HG03064 (cell line): ENCODE results near the gene FIP1L1.
"Not testable (repeated sequence)": the region's sequence is repeated elsewhere in the genome, so short reads cannot be mapped to it uniquely, and the experiment has no call there.

Experiments used
- ATAC-seq: cut with Tn5 transposase; IDR thresholded peaks from one replicate; pipeline ENCODE4 v1.9.1; 2021; ENCODE audit warnings: low read depth; ENCODE audit not compliant: unreplicated experiment

Gene FIP1L1

GRCh38 chr4:53465281-53465680, 87.8 kb downstream of the FIP1L1 start:
- no peak for ATAC-seq

DNA sequence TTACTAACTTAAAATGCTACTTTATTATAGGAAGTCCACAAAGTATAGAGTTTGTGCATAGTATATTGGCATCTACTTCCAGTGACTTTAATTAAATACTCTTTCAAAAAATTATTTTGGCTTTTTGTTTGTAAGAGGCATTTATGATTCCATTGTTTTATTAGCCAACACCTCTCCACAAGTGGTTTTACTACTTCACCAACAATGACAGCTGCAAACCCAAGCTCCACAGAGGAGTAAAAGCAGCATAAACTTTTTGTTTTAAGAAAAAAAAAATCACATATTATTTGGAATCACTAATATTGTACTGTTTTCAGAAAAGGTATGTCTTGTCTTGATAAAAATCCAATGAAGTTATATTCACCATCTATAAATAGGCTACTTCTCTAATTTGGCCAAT, 88.5 kb downstream of the FIP1L1 start:
- no peak for ATAC-seq

- ATAC-seq: not testable (repeated sequence)
Measured at GRCh38 chr4:53466576-53466975, 89.1 kb downstream of the FIP1L1 start.

- ATAC-seq: no peak
Measured at GRCh38 chr4:53476232-53477037, 99.0 kb downstream of the FIP1L1 start.

DNA sequence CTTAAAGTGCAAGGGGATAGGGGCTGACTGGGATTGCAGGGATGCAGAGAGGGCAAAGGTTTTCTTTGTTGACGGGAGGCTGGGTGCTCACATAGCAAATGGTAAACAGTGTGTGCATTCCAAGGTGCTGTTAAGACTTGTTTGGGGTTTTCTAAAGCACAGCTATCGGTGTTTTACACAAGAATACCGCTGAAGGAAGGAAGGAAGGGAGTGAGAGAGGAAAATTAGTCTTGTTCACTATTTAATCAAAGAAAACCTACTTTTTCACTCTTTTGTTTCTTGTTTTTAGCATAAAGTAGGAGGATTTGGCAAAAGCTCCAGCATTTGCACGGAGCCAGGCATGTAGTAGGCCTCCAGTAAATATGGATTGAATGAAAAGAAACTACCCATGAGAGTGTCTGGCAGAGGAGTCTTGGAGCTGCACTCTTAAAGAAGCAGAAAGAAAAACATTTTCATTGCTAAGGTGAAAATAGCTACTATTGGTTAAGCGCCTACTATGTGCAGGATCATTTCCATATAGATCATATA, 99.7 kb downstream of the FIP1L1 start:
- ATAC-seq: no peak

DNA sequence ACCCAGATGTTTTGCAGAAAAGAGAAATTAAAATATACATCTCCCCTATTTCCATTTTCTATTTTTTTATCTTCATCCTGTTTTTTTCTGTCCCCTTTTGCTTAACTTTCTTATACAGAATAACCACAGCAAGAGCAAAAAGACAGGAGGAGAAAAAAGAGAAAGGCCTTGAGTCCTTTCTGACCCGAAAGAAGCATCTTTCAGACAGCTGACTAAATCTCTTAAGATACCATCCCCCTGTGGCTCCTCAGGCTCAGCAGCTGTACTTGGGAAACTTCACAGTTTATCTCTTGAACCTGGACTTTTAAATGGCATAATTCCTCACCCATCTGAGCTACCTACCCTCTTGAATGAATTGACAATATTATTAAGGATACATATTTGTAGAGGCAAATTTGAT, 100.2 kb downstream of the FIP1L1 start:
- ATAC-seq: no peak

DNA sequence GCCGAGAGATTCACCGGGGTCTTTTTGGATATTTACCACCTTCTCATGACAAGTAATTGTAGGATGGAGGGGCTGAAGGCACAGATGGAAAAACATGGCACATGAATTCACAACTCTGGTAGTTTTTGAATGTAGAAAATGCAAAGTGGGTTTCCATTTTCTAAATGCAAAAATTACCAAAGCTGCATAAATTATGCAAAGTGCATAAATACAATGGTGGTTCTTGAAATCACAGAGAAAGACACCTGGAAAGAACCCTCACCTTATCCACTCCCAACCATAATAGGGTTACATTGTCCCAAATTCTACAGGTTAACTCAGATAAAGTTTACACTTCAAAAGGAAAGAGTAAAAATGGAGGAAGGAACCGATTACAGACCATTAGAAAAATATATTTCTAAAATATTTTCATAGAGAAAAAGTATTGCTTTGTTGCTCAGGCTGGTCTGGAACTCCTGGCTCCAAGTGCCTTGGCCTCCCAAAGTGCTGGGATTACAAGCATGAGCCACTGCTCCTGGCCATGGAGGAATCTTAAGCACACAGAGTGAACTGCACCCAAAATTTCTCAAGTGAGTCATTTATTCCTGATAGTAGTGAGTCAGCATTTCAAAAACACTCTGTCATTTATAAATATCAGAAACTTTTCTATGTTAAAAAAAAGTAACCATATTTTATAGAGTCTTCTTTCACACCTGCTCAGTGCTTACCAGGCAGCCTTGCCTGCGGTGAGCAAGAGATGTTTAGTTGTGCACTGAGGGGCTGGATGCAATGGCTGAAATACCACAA, 101.4 kb downstream of the FIP1L1 start:
- no peak for ATAC-seq

GRCh38 chr4:53479736-53480525, 102.5 kb downstream of the FIP1L1 start:
- ATAC-seq: no peak

GRCh38 chr4:53480909-53481308, 103.5 kb downstream of the FIP1L1 start:
- ATAC-seq: no peak

- no peak for ATAC-seq
Measured at GRCh38 chr4:53481586-53481985, 104.1 kb downstream of the FIP1L1 start.

DNA sequence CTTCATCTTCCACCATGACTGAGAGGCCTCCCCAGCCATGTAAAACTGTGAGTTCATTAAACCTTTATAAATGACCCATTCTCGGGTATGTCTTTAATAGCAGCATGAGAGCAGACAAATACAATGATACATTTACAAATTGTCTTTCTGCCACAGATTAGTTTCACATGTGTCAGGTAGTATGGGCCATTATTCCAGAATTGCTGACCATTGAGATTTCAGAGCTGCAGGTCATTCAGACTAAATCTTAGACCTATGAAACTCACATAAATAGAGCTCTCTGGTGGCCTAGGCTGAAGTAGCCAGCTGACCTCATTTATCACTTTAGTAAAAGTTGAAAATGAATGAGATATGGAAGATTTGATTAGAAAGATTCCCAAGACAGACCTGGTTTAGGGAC, 105.8 kb downstream of the FIP1L1 start:
- ATAC-seq: no peak

DNA sequence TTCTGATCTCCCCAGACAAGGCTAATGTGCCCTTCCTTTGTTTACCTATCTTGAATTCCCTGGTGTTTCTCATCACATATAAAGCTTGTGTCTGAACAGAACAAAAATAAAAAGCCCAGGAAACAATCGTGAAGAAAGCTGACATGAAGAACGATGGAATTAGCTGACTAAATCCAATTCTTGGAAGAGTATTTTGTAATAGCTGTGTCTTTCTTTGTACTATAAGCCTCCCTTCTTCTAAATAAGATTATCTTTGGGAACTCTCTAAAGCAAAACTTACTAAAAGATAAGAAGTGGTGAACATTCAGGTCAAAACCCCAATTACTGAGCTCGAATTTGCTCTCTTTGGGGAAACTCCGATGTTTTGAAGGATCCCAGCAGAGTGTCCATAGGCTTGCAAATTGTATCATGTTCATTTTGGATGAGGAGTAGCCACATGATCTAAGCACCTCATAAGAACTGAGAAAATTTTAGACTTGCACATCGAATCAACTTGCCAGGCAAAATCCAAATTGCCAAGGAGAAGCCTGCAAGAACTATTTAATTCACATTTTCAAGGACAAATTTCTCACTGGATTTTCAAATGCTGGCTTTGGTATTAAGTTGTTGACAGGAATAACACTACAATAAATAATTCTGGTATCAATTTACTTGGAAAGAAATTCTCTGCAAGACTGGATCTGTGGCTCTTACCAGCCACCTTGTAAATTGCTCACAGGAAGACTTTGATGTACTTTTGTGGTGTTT, 107.6 kb downstream of the FIP1L1 start:
- ATAC-seq: no peak

GRCh38 chr4:53485658-53486040, 108.2 kb downstream of the FIP1L1 start:
- ATAC-seq: no peak

GRCh38 chr4:53487766-53488165, 110.3 kb downstream of the FIP1L1 start:
- ATAC-seq: no peak

DNA sequence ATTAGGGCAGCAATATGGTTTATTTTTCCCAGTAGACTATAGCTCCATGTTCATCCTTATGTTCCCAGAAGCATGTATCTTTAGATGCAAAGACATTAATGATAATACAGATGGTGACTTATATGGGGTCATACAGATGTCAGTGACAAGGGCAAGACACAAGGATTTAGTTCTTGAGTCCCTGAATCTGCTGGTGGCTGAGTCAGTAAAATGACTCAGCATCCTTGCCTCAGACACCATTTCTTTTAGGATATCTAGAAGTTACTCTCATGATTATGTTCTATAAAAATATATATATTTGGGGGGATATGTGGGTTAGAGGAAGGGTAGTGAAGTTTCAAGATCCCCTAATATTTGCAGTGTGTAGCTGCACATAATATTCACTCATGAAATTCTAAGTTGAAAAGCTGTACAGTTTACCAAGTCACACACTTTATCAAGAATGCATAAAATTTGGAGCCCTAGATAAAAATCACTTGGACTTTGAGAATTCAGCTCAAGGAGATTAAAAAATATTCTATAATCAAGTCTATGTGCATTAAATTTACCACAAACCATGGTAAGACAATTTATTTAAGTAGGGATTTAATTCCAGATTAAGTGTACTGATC, 111.9 kb downstream of the FIP1L1 start:
- ATAC-seq: no peak

GRCh38 chr4:53490161-53490956, 112.9 kb downstream of the FIP1L1 start:
- ATAC-seq: no peak

GRCh38 chr4:53490965-53491622, 113.7 kb downstream of the FIP1L1 start:
- no peak for ATAC-seq

GRCh38 chr4:53494851-53495250, 117.4 kb downstream of the FIP1L1 start:
- no peak for ATAC-seq
